ENCODE results near the gene MALT1.

Gene MALT1

DNA sequence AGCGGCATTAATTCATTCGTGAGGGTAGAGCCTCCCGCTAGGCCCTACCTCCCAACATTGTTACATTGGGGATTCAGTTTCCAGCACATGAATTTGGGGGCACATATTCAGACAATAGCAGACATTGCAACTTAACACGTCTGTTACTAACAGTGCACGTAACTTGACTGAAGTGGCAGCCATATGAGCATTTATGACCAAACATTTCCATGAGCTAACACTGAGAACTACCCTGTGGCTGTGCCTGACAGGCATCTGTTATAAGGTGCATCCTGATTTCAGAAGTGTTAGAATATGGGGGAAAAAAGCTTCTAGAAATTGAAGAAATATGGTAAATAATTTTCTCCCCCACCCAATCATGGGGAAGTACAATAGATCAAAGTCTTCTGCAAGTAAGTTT lies 24.5 kb downstream of the MALT1 start:
- H3K4me3 ChIP-seq (ENCODE audit: low read depth, low read length): no peak overlapping the region
- DNase-seq (ENCODE audit: low read depth): no peak
- TF ChIP-seq, protein P1, sequence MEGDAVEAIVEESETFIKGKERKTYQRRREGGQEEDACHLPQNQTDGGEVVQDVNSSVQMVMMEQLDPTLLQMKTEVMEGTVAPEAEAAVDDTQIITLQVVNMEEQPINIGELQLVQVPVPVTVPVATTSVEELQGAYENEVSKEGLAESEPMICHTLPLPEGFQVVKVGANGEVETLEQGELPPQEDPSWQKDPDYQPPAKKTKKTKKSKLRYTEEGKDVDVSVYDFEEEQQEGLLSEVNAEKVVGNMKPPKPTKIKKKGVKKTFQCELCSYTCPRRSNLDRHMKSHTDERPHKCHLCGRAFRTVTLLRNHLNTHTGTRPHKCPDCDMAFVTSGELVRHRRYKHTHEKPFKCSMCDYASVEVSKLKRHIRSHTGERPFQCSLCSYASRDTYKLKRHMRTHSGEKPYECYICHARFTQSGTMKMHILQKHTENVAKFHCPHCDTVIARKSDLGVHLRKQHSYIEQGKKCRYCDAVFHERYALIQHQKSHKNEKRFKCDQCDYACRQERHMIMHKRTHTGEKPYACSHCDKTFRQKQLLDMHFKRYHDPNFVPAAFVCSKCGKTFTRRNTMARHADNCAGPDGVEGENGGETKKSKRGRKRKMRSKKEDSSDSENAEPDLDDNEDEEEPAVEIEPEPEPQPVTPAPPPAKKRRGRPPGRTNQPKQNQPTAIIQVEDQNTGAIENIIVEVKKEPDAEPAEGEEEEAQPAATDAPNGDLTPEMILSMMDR (IDR thresholded peaks at IDR 0.05; ENCODE audit: control insufficient read depth, extremely low read depth, insufficient read depth): no peak

DNA sequence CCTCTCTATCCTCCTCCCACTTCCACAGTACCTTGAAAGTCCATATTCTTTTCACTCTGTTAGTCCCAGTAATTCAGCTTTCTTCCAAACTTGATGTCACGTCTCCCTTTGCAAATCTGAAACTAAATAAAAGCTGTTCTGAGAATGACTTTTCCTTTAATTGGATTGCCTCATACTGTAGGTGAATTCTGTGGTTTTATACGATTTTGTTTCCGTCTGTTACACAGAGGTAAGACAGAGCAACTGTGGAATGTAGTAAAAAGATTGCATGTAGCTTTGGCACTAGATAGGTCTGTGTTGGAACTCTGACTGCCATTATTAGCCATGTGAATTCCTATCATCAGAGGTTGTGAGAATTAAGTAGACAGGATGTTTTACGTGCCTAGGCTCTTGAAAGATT lies 25.9 kb downstream of the MALT1 start:
- TF ChIP-seq, protein P1 (IDR thresholded peaks at IDR 0.05; ENCODE audit: control insufficient read depth, extremely low read depth, insufficient read depth): no peak
- no peak overlapping the region for H3K4me3 ChIP-seq (ENCODE audit: low read depth, low read length)
- DNase-seq (ENCODE audit: low read depth): no peak

GRCh38 chr18:58698701-58699193 lies 27.5 kb downstream of the MALT1 start:
- no peak overlapping the region for H3K4me3 ChIP-seq (ENCODE audit: low read depth, low read length)
- TF ChIP-seq, protein P1 (IDR thresholded peaks at IDR 0.05; ENCODE audit: control insufficient read depth, extremely low read depth, insufficient read depth): no peak
- no peak for DNase-seq (ENCODE audit: low read depth)

DNA sequence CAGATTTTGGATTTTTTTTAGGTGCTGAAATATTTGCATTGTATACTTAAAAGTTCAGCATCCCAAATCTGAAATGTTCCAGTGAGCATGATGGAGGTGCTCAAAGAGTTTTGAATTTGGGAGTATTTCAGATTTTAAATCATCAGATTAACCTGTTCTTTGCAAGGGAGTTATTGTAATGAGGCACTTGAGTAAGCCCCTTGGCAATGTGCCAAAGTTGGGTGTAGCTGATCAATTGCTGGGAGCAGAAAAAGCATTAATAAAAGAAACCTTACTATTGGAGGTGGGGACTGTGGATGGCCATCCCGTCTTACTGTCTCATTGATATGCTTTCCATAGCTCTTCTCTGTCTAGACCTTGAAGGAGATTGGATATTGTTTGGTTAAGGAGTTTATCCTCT lies 28.3 kb downstream of the MALT1 start:
- DNase-seq (ENCODE audit: low read depth): no peak
- TF ChIP-seq, protein P1 (IDR thresholded peaks at IDR 0.05; ENCODE audit: control insufficient read depth, extremely low read depth, insufficient read depth): no peak
- no peak overlapping the region for H3K4me3 ChIP-seq (ENCODE audit: low read depth, low read length)

GRCh38 chr18:58700209-58700608 lies 28.9 kb downstream of the MALT1 start:
- no peak for DNase-seq (ENCODE audit: low read depth)
- TF ChIP-seq, protein P1 (IDR thresholded peaks at IDR 0.05; ENCODE audit: control insufficient read depth, extremely low read depth, insufficient read depth): no peak
- H3K4me3 ChIP-seq (ENCODE audit: low read depth, low read length): no peak overlapping the region

DNA sequence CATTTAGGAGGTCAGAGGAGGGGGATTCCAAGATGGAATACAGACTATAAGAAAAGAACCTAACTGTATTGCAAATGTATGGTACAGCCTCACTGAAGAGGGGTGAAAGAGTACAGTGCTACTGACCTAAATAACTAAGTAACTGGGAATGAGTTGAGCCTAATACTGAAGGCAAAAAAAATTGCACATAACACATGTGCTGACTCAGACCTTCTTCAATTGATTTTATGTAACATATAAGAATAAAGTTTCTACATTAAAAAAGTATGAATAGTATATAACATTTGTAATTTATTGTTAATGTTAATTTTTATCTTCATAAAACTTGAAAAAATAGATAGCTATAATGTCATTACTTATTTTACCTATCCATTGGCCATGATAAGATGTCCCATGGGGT lies 41.7 kb downstream of the MALT1 start:
- TF ChIP-seq, protein P1 (IDR thresholded peaks at IDR 0.05; ENCODE audit: control insufficient read depth, extremely low read depth, insufficient read depth): no peak
- no peak overlapping the region for H3K4me3 ChIP-seq (ENCODE audit: low read depth, low read length)
- no peak for DNase-seq (ENCODE audit: low read depth)

GRCh38 chr18:58714259-58714658 lies 43.0 kb downstream of the MALT1 start:
- TF ChIP-seq, protein P1 (IDR thresholded peaks at IDR 0.05; ENCODE audit: control insufficient read depth, extremely low read depth, insufficient read depth): no peak
- no peak for DNase-seq (ENCODE audit: low read depth)
- H3K4me3 ChIP-seq (ENCODE audit: low read depth, low read length): no peak overlapping the region

Data from LNCaP clone FGC (cell line).